Rectal smooth muscle tissue (tissue), 1 donor: ENCODE measurements around the gene MEIG1.
"Not testable (repeated sequence)": the region's sequence is repeated elsewhere in the genome, so short reads cannot be mapped to it uniquely, and the experiment has no call there.

Experiments used
- H3K27ac ChIP-seq: one replicate; pipeline ENCODE4 v1.7.0; 2013; ENCODE audit warnings: low read depth, low read length, inconsistent platforms
- H3K27me3 ChIP-seq: one replicate; pipeline ENCODE4 v1.7.0; 2013; ENCODE audit warnings: low read length; ENCODE audit not compliant: control insufficient read depth, insufficient read depth
- H3K36me3 ChIP-seq: one replicate; pipeline ENCODE4 v1.7.0; 2013; ENCODE audit warnings: low read length; ENCODE audit not compliant: control insufficient read depth, insufficient read depth
- H3K4me1 ChIP-seq: one replicate; pipeline ENCODE4 v1.7.0; 2013; ENCODE audit warnings: low read length; ENCODE audit not compliant: control insufficient read depth, insufficient read depth
- H3K4me3 ChIP-seq: one replicate; pipeline ENCODE4 v1.7.0; 2013; ENCODE audit warnings: low read length
- H3K9ac ChIP-seq: one replicate; pipeline ENCODE4 v1.7.0; 2013; ENCODE audit warnings: low read length

MEIG1 gene

DNA sequence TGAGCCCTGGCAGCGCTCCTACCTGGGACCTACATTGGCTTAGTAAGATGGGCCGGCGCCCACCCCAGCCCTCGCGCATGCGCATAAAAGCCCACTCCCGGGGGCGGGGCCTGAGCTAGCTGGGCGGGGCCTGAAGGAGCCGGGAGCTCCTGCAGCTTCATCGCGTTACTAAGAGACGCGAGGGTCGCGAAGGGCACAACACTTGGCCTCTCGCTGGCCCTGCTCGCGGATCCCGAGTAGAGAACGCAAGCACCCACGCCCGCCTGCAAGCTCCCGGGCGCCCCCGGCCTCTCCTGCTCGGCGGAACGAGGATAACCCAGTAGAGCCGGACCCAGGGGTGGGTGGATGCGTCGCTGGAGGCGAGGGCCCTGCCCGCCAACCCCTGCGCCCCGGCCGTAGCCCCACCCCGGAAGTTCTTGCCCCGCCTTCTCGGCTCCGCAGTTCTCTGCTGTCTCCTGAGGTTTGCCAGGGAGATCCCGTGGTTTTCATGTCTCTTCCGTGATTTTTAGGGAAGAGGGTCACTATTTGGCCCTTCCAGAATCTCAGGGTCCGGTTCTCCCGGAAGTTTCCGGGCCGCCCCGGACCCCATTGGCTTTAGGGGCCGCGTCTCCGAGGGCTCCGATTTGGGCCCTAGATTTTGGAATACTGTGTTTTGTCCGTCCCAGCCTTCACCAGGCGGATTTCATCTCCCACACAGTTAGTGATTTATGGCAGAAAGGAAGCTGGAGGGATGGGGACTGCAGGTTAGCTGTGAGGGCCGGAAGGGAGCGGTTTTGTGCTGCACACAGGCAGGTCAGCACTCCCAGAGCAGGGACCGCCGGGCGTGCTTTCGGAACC, at the start of gene MEIG1:
Gene MEIG1, plus strand, starts transcription at position 168 of the 837 bp plus-strand sequence. CDS start 7,081 bp downstream, outside the sequence.
- peak within 1 kb of the TSS; percentile 96 for H3K27ac ChIP-seq
- H3K36me3 ChIP-seq: no peaks in the 10 kb centered on the region
- no peaks in the 10 kb centered on the region for H3K4me1 ChIP-seq
- H3K4me3 ChIP-seq: peak within 1 kb of the TSS; percentile 93
- H3K27me3 ChIP-seq: no peaks in the 10 kb centered on the region
- H3K9ac ChIP-seq: peak within 1 kb of the TSS; percentile 97

DNA sequence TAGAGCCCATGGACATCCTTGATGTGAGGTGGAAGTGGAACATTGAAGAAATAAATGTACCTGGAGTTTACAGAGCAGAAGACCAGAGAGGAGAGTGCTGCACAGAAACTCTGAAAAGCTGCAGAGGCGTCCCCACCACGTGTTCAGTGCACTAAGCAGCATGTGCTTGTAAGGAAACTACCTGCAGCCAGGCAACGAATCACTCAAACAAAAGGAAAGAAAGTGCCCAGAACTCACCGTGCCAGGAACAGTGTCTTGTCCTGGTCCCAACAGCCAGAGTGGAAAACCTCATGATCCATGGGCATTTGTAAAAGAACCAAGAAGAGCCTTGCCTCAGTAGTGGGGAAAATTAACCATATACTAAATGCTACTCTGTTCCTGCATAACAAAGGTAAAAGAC, 48.2 kb upstream of the MEIG1 start:
- no peak overlapping the region for H3K4me3 ChIP-seq
- no peak overlapping the region for H3K9ac ChIP-seq
- H3K36me3 ChIP-seq: peaks cover 10% of the 10 kb centered on the region
- H3K4me1 ChIP-seq: no peaks in the 10 kb centered on the region
- H3K27me3 ChIP-seq: no peaks in the 10 kb centered on the region
- H3K27ac ChIP-seq: no peak overlapping the region

DNA sequence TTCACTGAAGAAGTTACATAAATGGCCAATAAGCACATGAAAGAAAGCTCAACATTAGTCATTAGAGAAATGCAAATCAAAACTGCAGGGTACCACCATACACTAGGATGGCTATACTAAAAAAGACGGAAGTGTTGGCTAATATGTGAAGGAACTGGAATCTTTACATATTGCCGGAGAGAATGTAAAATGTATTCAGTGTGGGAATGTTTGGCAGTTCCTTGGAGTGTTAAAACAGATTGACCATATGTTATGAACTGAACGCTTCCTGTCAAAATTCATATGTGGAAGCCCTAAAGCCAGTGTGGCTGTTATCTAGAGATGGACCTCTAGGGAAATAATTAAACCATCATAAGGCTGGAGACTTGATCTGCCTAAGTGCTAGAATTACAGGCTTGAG, 47.4 kb upstream of the MEIG1 start:
- H3K27ac ChIP-seq: no peak overlapping the region
- no peaks in the 10 kb centered on the region for H3K4me1 ChIP-seq
- H3K27me3 ChIP-seq: no peaks in the 10 kb centered on the region
- no peak overlapping the region for H3K9ac ChIP-seq
- no peak overlapping the region for H3K4me3 ChIP-seq
- peaks cover 13% of the 10 kb centered on the region for H3K36me3 ChIP-seq

GRCh38 chr10:14916600-14916999, 42.6 kb upstream of the MEIG1 start:
- H3K9ac ChIP-seq: no peak overlapping the region
- H3K4me1 ChIP-seq: no peaks in the 10 kb centered on the region
- no peak overlapping the region for H3K27ac ChIP-seq
- H3K4me3 ChIP-seq: no peak overlapping the region
- peaks cover 29% of the 10 kb centered on the region for H3K36me3 ChIP-seq
- H3K27me3 ChIP-seq: no peaks in the 10 kb centered on the region

DNA sequence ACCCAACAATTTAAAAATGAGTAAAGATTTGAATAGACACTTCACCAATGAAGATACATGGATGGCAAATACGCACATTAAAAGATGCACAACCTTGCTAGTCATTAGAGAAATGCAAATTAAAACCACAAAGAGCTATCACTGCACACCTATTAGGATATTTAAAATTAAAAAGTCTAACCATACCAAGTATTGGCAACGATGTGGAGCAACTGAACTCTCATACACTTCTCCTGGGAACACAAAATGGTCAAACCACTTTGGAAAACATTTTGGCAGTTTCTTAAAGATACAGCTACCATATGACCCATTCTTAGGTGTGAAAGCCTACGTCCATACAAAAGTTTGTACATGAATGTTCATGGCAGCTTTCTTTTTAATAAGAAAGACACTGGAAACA, 41.4 kb upstream of the MEIG1 start:
- no peak overlapping the region for H3K4me3 ChIP-seq
- H3K27ac ChIP-seq: no peak overlapping the region
- peaks cover 39% of the 10 kb centered on the region for H3K36me3 ChIP-seq
- no peak overlapping the region for H3K9ac ChIP-seq
- no peaks in the 10 kb centered on the region for H3K4me1 ChIP-seq
- H3K27me3 ChIP-seq: no peaks in the 10 kb centered on the region

- Histone ChIP-seq H3K4me1 (no peaks in the 10 kb centered on the region), H3K27ac (no peak overlapping the region), H3K9ac (no peak overlapping the region), H3K36me3 (peaks cover 42% of the 10 kb centered on the region), H3K4me3 (no peak overlapping the region), H3K27me3 (no peaks in the 10 kb centered on the region)
These were observed 40.2 kb upstream of the MEIG1 start for GRCh38 chr10:14918964-14919363.

- Histone ChIP-seq H3K4me1 (no peaks in the 10 kb centered on the region), H3K4me3 (no peak overlapping the region), H3K9ac (no peak overlapping the region), H3K36me3 (peaks cover 33% of the 10 kb centered on the region), H3K27me3 (no peaks in the 10 kb centered on the region), H3K27ac (no peak overlapping the region)
These were observed 35.2 kb upstream of the MEIG1 start for GRCh38 chr10:14924013-14924412.

GRCh38 chr10:14925268-14925667, 33.9 kb upstream of the MEIG1 start:
- Histone ChIP-seq H3K27me3 (no peaks in the 10 kb centered on the region), H3K4me3 (no peak overlapping the region), H3K27ac (no peak overlapping the region), H3K4me1 (no peaks in the 10 kb centered on the region), H3K36me3 (peaks cover 27% of the 10 kb centered on the region), H3K9ac (no peak overlapping the region)

GRCh38 chr10:14926061-14926470, 33.1 kb upstream of the MEIG1 start:
- Histone ChIP-seq H3K36me3 (peaks cover 24% of the 10 kb centered on the region), H3K4me3 (no peak overlapping the region), H3K4me1 (no peaks in the 10 kb centered on the region), H3K27ac (no peak overlapping the region), H3K27me3 (no peaks in the 10 kb centered on the region), H3K9ac (no peak overlapping the region)

DNA sequence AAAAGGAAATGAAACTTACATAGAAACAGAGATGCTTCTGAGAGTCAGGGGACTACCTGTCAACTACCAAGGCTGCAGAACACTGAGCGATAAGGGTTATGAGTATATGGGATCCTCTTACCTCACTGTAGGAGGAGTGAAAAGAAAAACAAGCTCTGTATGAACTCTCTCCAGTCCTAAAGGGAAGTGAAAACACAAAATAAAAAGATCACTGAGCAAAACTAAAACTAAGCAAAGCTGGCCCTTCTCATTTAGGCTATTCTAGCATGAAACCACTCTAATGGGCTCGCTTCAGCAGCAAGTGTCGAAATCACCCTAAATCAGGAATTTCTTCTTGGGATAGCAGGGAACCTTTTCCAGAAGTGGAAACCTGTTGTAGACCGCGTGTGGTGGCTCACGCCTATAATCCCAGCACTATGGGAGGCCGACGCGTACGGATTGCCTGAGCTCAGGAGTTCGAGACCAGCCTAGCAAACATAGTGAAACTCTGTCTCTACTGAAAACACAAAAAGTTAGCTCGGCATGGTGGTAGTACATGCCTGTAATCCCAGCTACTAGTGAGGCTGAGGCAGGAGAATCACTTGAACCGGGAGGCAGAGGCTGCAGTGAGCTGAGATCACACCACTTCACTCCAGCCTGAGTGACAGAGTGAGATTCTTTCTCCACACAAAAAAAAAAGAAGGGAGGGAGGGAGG, 32.3 kb upstream of the MEIG1 start:
- Histone ChIP-seq H3K4me3 (no peak overlapping the region), H3K4me1 (no peaks in the 10 kb centered on the region), H3K9ac (no peak overlapping the region), H3K27me3 (no peaks in the 10 kb centered on the region), H3K27ac (no peak overlapping the region), H3K36me3 (peaks cover 18% of the 10 kb centered on the region)

DNA sequence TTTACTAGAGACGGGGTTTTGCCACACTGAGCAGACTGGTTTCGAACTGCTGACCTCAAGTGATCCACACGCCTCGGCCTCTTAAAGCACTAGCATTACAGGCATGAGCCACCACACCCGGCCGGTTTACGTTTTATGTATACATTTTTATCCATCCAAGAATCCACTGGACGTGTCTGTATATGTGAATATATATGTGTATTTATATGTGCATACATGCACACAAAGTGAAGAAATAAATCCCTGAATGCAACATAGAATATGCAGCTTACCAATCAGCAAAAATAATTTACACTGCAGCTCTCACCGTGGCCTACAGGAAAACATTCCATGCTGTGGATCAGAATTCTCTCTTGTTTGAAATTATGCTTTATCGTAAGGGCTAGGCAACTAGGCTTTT, 28.6 kb upstream of the MEIG1 start:
- Histone ChIP-seq H3K4me3 (no peak overlapping the region), H3K36me3 (peaks cover 5% of the 10 kb centered on the region), H3K9ac (no peak overlapping the region), H3K4me1 (no peaks in the 10 kb centered on the region), H3K27me3 (no peaks in the 10 kb centered on the region), H3K27ac (no peak overlapping the region)

DNA sequence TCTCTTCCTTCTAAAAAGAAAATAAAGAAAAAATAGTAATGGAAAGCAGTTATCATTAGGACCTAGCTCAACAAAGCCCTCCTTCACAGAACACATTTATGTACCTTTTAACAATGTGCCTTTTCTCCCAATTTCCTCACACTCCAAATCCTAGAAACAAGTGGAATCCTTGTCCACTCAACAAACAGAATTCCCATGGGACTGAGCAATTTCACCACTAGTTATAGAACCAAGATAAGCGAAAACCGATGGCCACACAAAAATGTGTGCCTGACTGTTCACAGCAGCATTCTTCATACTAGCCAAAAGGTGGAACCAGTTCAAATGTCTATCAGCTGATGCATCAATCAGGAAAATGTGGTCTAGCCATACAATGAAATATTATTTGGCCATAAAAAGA, 22.6 kb upstream of the MEIG1 start:
- Histone ChIP-seq H3K27ac (no peak overlapping the region), H3K27me3 (no peaks in the 10 kb centered on the region), H3K4me1 (no peaks in the 10 kb centered on the region), H3K9ac (no peak overlapping the region), H3K36me3 (no peaks in the 10 kb centered on the region), H3K4me3 (no peak overlapping the region)

DNA sequence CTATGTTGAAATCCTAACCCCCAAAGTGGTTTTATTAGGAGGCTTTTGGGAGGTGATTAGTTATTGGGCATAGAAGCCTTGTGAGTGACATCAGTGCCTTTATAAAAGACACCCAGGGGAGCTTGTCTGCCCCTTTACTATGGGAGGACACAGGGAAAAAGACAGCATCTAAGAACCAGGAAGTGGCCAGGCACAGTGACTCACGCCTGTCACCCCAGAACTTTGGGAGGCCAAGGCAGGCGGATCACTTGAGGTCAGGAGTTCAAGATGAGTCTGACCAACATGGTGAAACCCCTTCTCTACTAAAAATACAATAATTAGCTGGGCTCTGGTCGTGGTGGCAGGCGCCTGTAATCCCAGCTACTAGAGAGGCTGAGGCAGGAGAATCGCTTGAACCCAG, 20.2 kb upstream of the MEIG1 start:
- H3K36me3 ChIP-seq, H3K27ac ChIP-seq, H3K9ac ChIP-seq: not testable (repeated sequence)

More for the DNA sequence above, 20.2 kb upstream of the MEIG1 start:
- not testable (repeated sequence) for H3K4me3 ChIP-seq, H3K4me1 ChIP-seq, H3K27me3 ChIP-seq
